ENCODE data around the gene ADGRD1. TPM values are rescaled to one million over a fixed set of nuclear protein-coding genes. Genes with fewer than 3 reads are reported as not detected.

Gene ADGRD1
- total and polyA plus RNA-seq, 2 of the 8 experiments (the other 6 are each of a cell fraction or from before 2014, with no cell fraction given) = 0.36 to 0.48 TPM

GRCh38 chr12:130909111-130909510 is 44.6 kb upstream of the ADGRD1 start:
- no peak overlapping the region for H2AFZ ChIP-seq (ENCODE audit: low read length)
- H3K36me3 ChIP-seq (ENCODE audit: control insufficient read depth in 2 of 4, insufficient read depth in 4 of 4, low read length in 3 of 4) = no peaks in the 10 kb centered on the region
- H3K4me1 ChIP-seq (replicated peaks in 1 of 4; ENCODE audit: control insufficient read depth in 3 of 4, insufficient read depth in 4 of 4, low read length in 3 of 4) = no peaks in the 10 kb centered on the region
- no peak overlapping the region for H3K18ac ChIP-seq (ENCODE audit: extremely low read depth, low read length)
- H3K4me3 ChIP-seq (ENCODE audit: extremely low read depth in 1 of 4, insufficient read depth in 2 of 4, low read depth in 3 of 4, low read length in 4 of 4) = no peak overlapping the region
- ChIA-PET CTCF (ENCODE audit: partially characterized antibody) (interaction anchor here (0.6 kb wide), 1 partner anchor 83 kb away, joined by 3 read pairs; no protein-coding TSS in a partner anchor), POLR2A (ENCODE audit: partially characterized antibody) (interaction anchor here (1.0 to 1.4 kb wide), 2 partner anchors 29 to 30 kb away, joined by 3 to 5 read pairs; no protein-coding TSS in a partner anchor)
- no peak overlapping the region for H3K14ac ChIP-seq (ENCODE audit: insufficient read length)
- H3K27ac ChIP-seq (ENCODE audit: low read depth, low read length) = no peak overlapping the region
- no peak overlapping the region for H2BK20ac ChIP-seq (ENCODE audit: low read length)
- no peaks in the 10 kb centered on the region for H3K79me2 ChIP-seq (ENCODE audit: control insufficient read depth in 1 of 2, insufficient read depth in 2 of 2, low read length in 2 of 2)
- H3K23me2 ChIP-seq (ENCODE audit: low read depth, low read length) = no peaks in the 10 kb centered on the region
- no peak overlapping the region for H2BK15ac ChIP-seq (ENCODE audit: low read length)
- DNase-seq (ENCODE audit: low read depth in 1 of 2, low spot score in 2 of 2) = no peak
- H3K9ac ChIP-seq (replicated peaks in 1 of 4; ENCODE audit: extremely low read depth in 1 of 4, low read depth in 3 of 4, low read length in 3 of 4) = no peak overlapping the region
- H3K56ac ChIP-seq (replicated peaks; ENCODE audit: insufficient read length, low read depth, low read length) = no peak overlapping the region
- H2BK5ac ChIP-seq (ENCODE audit: low read depth, low read length) = no peak overlapping the region
- H3K27me3 ChIP-seq (replicated peaks in 1 of 4; ENCODE audit: control insufficient read depth in 3 of 4, extremely low read depth in 1 of 4, insufficient read depth in 3 of 4, low read length in 3 of 4) = no peaks in the 10 kb centered on the region
- no peaks in the 10 kb centered on the region for H4K20me1 ChIP-seq (replicated peaks in 1 of 2; ENCODE audit: control insufficient read depth in 1 of 2, insufficient read depth in 2 of 2, low read length in 2 of 2)
- H3K9me3 ChIP-seq (ENCODE audit: insufficient read depth in 2 of 2, low read depth in 1 of 2, low read length in 1 of 2) = peaks cover 2 to 3% of the 10 kb centered on the region in 2 experiments; a peak in 1 of 4 replicates
- WGBS, 2 experiments (ENCODE audit: extremely low coverage in 1 of 2, insufficient coverage in 1 of 2, insufficient read length in 1 of 2, insufficient replicate concordance in 2 of 2, low coverage in 1 of 2, low lambda C conversion rate in 2 of 2, missing lambda C conversion rate in 1 of 2) = 90% methylated on average over 4 of the region's 4 CpGs; no CpG with 5 or more reads in 1 of the 2 experiments
- H2BK12ac ChIP-seq (ENCODE audit: low read depth, low read length) = no peak overlapping the region
- no peak overlapping the region for H4K5ac ChIP-seq (ENCODE audit: insufficient read length, low read depth, low read length)
- H2BK120ac ChIP-seq (replicated peaks; ENCODE audit: low read depth, low read length) = no peak overlapping the region
- H4K91ac ChIP-seq (replicated peaks; ENCODE audit: insufficient read length, low read length) = no peak overlapping the region
- FAIRE-seq = no peak
- H3K4me2 ChIP-seq (ENCODE audit: insufficient read depth in 1 of 2, low read depth in 2 of 2, low read length in 2 of 2) = no peak overlapping the region
- no peak overlapping the region for H3K4ac ChIP-seq (replicated peaks; ENCODE audit: insufficient read length, low read depth, low read length)
- no peak overlapping the region for H4K8ac ChIP-seq (ENCODE audit: extremely low read depth, insufficient read depth, low read length)
- H3K23ac ChIP-seq (ENCODE audit: insufficient read length) = no peak overlapping the region
- no peak overlapping the region for H2AK5ac ChIP-seq (ENCODE audit: low read depth, low read length)
- no peaks in the 10 kb centered on the region for H3K79me1 ChIP-seq (ENCODE audit: low read depth, low read length)
- TF ChIP-seq TBP (IDR thresholded peaks at IDR 0.05; ENCODE audit: low read depth, low read length) = no peak
- TF ChIP-seq SAP30 (IDR thresholded peaks at IDR 0.05; ENCODE audit: insufficient read depth, insufficient replicate concordance, low read length) = no peak
- TF ChIP-seq BACH1 (IDR thresholded peaks at IDR 0.05; ENCODE audit: low read length) = no peak
- no peak for TF ChIP-seq SIN3A (conservative IDR thresholded peaks at IDR 0.05 in 1 of 2, IDR thresholded peaks at IDR 0.05 in 1 of 2; ENCODE audit: low read depth in 1 of 2, low read length in 2 of 2)
- no peak for TF ChIP-seq SIRT6 (IDR thresholded peaks at IDR 0.05; ENCODE audit: low read length)
- no peak for TF ChIP-seq YY1 (IDR thresholded peaks at IDR 0.05; ENCODE audit: low read depth, low read length)
- TF ChIP-seq HDAC6 (IDR thresholded peaks at IDR 0.05; ENCODE audit: low read depth, low read length) = no peak
- TF ChIP-seq KDM4A (IDR thresholded peaks at IDR 0.05; ENCODE audit: low read depth, low read length, severe bottlenecking) = no peak
- TF ChIP-seq FOSL1 (IDR thresholded peaks at IDR 0.05; ENCODE audit: insufficient read depth, low read depth, low read length) = no peak
- TF ChIP-seq NANOG (IDR thresholded peaks at IDR 0.05; ENCODE audit: insufficient read depth, low read depth, low read length, poor library complexity, severe bottlenecking) = no peak
- no peak for TF ChIP-seq RBBP5 (IDR thresholded peaks at IDR 0.05; ENCODE audit: borderline replicate concordance, low read depth, low read length)
- TF ChIP-seq SIX5 (IDR thresholded peaks at IDR 0.05; ENCODE audit: low read depth, low read length) = no peak

Measured in H1 (cell line).